ENCODE results near the gene INO80B. TPM values are rescaled to one million over a fixed set of nuclear protein-coding genes. Genes with fewer than 3 reads are reported as not detected.

Gene INO80B
- total and polyA plus RNA-seq, 9 of the 15 experiments (the other 6 are each of a cell fraction or from before 2014, with no cell fraction given), result 0.41 to 22.6 (median 9.0) TPM

DNA sequence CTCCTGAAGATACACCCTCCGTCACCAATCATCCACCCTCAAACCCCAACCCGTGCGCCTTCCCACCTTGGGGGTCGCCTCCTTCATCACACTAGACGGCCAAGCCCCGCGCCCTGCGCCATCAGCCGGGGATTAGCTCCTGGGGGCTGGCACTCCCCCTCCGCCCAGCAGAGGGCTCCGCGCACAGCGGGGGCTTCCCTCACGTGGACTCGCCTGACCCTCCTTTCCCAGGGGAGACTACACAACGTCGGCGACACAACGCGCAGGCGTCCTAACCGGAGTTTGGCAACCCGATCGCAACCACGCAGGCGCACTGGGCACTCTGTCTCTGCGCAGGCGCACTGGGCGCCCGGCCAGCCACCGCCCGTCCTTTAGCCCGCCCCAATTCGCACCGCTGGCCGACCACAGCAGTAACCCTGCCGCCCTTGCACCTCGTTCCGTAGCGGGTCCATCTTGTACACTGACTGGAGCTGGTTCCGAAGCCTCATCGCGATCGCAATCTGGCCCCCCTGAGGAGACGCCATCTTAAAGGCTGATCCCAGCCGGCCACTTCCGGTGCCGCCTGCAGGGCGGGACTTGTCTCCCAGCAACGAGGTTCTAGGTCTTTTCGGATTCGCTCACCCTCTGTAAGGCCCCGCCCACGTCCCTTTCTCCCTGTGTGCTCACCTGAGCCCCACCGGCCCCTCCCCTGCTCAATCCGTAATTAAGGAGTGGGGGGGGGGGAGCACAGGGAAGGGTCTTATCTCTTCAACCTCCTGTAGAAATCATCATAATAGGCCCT lies 52.4 kb downstream of the INO80B start, which contains the start of gene PCGF1 (continued):
- TF ChIP-seq, protein P1, sequence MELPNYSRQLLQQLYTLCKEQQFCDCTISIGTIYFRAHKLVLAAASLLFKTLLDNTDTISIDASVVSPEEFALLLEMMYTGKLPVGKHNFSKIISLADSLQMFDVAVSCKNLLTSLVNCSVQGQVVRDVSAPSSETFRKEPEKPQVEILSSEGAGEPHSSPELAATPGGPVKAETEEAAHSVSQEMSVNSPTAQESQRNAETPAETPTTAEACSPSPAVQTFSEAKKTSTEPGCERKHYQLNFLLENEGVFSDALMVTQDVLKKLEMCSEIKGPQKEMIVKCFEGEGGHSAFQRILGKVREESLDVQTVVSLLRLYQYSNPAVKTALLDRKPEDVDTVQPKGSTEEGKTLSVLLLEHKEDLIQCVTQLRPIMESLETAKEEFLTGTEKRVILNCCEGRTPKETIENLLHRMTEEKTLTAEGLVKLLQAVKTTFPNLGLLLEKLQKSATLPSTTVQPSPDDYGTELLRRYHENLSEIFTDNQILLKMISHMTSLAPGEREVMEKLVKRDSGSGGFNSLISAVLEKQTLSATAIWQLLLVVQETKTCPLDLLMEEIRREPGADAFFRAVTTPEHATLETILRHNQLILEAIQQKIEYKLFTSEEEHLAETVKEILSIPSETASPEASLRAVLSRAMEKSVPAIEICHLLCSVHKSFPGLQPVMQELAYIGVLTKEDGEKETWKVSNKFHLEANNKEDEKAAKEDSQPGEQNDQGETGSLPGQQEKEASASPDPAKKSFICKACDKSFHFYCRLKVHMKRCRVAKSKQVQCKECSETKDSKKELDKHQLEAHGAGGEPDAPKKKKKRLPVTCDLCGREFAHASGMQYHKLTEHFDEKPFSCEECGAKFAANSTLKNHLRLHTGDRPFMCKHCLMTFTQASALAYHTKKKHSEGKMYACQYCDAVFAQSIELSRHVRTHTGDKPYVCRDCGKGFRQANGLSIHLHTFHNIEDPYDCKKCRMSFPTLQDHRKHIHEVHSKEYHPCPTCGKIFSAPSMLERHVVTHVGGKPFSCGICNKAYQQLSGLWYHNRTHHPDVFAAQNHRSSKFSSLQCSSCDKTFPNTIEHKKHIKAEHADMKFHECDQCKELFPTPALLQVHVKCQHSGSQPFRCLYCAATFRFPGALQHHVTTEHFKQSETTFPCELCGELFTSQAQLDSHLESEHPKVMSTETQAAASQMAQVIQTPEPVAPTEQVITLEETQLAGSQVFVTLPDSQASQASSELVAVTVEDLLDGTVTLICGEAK (IDR thresholded peaks at IDR 0.05), result peak; percentile 90
- TF ChIP-seq, protein P1 (CRISPR knock-in tag; IDR thresholded peaks at IDR 0.05), result no peak
- peak; percentile 92 for TF ChIP-seq ELF1 (tag; IDR thresholded peaks at IDR 0.05)
- 0 out of 2 replicates have a peak, but pooled peaks have one; percentile 14 for TF ChIP-seq ZNF764 (CRISPR knock-in tag; IDR thresholded peaks at IDR 0.05; ENCODE audit: low read depth)
- peak in 1 of 2 experiments; percentile 30; a peak in 2 of 4 replicates for TF ChIP-seq TBL1XR1 (IDR thresholded peaks at IDR 0.05; ENCODE audit: low read length in 2 of 2)
- TF ChIP-seq SMAD4 (CRISPR knock-in tag; conservative IDR thresholded peaks at IDR 0.05), result peak; percentile 66
- TF ChIP-seq, protein P2, sequence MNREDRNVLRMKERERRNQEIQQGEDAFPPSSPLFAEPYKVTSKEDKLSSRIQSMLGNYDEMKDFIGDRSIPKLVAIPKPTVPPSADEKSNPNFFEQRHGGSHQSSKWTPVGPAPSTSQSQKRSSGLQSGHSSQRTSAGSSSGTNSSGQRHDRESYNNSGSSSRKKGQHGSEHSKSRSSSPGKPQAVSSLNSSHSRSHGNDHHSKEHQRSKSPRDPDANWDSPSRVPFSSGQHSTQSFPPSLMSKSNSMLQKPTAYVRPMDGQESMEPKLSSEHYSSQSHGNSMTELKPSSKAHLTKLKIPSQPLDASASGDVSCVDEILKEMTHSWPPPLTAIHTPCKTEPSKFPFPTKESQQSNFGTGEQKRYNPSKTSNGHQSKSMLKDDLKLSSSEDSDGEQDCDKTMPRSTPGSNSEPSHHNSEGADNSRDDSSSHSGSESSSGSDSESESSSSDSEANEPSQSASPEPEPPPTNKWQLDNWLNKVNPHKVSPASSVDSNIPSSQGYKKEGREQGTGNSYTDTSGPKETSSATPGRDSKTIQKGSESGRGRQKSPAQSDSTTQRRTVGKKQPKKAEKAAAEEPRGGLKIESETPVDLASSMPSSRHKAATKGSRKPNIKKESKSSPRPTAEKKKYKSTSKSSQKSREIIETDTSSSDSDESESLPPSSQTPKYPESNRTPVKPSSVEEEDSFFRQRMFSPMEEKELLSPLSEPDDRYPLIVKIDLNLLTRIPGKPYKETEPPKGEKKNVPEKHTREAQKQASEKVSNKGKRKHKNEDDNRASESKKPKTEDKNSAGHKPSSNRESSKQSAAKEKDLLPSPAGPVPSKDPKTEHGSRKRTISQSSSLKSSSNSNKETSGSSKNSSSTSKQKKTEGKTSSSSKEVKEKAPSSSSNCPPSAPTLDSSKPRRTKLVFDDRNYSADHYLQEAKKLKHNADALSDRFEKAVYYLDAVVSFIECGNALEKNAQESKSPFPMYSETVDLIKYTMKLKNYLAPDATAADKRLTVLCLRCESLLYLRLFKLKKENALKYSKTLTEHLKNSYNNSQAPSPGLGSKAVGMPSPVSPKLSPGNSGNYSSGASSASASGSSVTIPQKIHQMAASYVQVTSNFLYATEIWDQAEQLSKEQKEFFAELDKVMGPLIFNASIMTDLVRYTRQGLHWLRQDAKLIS (CRISPR knock-in tag; IDR thresholded peaks at IDR 0.05), result no peak
- no peak for TF ChIP-seq TRIM24 (IDR thresholded peaks at IDR 0.05)
- TF ChIP-seq, protein P3, sequence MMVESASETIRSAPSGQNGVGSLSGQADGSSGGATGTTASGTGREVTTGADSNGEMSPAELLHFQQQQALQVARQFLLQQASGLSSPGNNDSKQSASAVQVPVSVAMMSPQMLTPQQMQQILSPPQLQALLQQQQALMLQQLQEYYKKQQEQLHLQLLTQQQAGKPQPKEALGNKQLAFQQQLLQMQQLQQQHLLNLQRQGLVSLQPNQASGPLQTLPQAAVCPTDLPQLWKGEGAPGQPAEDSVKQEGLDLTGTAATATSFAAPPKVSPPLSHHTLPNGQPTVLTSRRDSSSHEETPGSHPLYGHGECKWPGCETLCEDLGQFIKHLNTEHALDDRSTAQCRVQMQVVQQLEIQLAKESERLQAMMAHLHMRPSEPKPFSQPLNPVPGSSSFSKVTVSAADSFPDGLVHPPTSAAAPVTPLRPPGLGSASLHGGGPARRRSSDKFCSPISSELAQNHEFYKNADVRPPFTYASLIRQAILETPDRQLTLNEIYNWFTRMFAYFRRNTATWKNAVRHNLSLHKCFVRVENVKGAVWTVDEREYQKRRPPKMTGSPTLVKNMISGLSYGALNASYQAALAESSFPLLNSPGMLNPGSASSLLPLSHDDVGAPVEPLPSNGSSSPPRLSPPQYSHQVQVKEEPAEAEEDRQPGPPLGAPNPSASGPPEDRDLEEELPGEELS (CRISPR knock-in tag; IDR thresholded peaks at IDR 0.05; ENCODE audit: borderline replicate concordance), result no peak
- no peak for TF ChIP-seq ZNF311 (CRISPR knock-in tag; IDR thresholded peaks at IDR 0.05)

Measured in K562 (cell line).